Hepatocyte (in vitro differentiated cells): Measurements from ENCODE around the gene BBS1. TPM values are rescaled to one million over a fixed set of nuclear protein-coding genes. Genes with fewer than 3 reads are reported as not detected.

Source experiments
- polyA plus RNA-seq: library from polyadenylated mRNA; unstranded; fragments of >200 nt; fragmentation: Nextera tagmentation; extraction: Ambion mirVana; gene quantifications from 2 replicates; pipeline ENCODE4 v1.2.1, GENCODE V29; 2016
- total RNA-seq: library from RNA; depleted of rRNA; stranded (reverse); fragments of >200 nt; gene quantifications from 2 replicates; pipeline ENCODE4 v1.2.3, GENCODE V29; 2014

Gene BBS1
- total and polyA plus RNA-seq, 2 experiments from 2014 or later: 25.1 to 27.7 TPM

Other genes with a start within 250 kb of the BBS1 start
- gene RAB1B, start 242.0 kb upstream of the BBS1 start, total RNA-seq: 87.9 and 88.4 TPM in 2 replicates
- 17.5 and 19.9 TPM in 2 replicates for gene RAB1B, start 242.0 kb upstream of the BBS1 start, polyA plus RNA-seq
- 0.36 and 1.7 TPM in 2 replicates for gene CNIH2, start 232.5 kb upstream of the BBS1 start, total RNA-seq
- 6.2 and 7.3 TPM in 2 replicates for gene CNIH2, start 232.5 kb upstream of the BBS1 start, polyA plus RNA-seq
- gene YIF1A, start 221.5 kb upstream of the BBS1 start, total RNA-seq: 111 and 132 TPM in 2 replicates
- 265 and 267 TPM in 2 replicates for gene YIF1A, start 221.5 kb upstream of the BBS1 start, polyA plus RNA-seq
- 20.6 and 21.4 TPM in 2 replicates for gene TMEM151A, start 218.7 kb upstream of the BBS1 start, total RNA-seq
- gene TMEM151A, start 218.7 kb upstream of the BBS1 start, polyA plus RNA-seq: 36.4 and 48.6 TPM in 2 replicates
- 19.9 and 24.6 TPM in 2 replicates for gene CD248, start 193.6 kb upstream of the BBS1 start, total RNA-seq
- gene CD248, start 193.6 kb upstream of the BBS1 start, polyA plus RNA-seq: 210 and 250 TPM in 2 replicates
- gene RIN1, start 174.2 kb upstream of the BBS1 start, total RNA-seq: 4.3 and 6.2 TPM in 2 replicates
- 9.5 and 12.8 TPM in 2 replicates for gene RIN1, start 174.2 kb upstream of the BBS1 start, polyA plus RNA-seq
- 34.5 and 39.7 TPM in 2 replicates for gene BRMS1, start 165.5 kb upstream of the BBS1 start, total RNA-seq
- gene BRMS1, start 165.5 kb upstream of the BBS1 start, polyA plus RNA-seq: 48.6 and 54.0 TPM in 2 replicates
- gene B4GAT1, start 163.0 kb upstream of the BBS1 start, total RNA-seq: 41.5 and 41.9 TPM in 2 replicates
- 37.4 and 40.8 TPM in 2 replicates for gene B4GAT1, start 163.0 kb upstream of the BBS1 start, polyA plus RNA-seq
- 7.4 and 11.3 TPM in 2 replicates for gene SLC29A2, start 138.9 kb upstream of the BBS1 start, total RNA-seq
- 20.2 and 27.1 TPM in 2 replicates for gene SLC29A2, start 138.9 kb upstream of the BBS1 start, polyA plus RNA-seq
- gene NPAS4, start 89.6 kb upstream of the BBS1 start, total RNA-seq: 0.60 TPM in 1 of 2 replicates, not detected in the other
- 0.31 TPM in 1 of 2 replicates, not detected in the other for gene NPAS4, start 89.6 kb upstream of the BBS1 start, polyA plus RNA-seq
- 45.6 and 60.6 TPM in 2 replicates for gene MRPL11, start 71.8 kb upstream of the BBS1 start, total RNA-seq
- gene MRPL11, start 71.8 kb upstream of the BBS1 start, polyA plus RNA-seq: 57.1 and 59.8 TPM in 2 replicates
- gene PELI3, start 43.7 kb upstream of the BBS1 start, total RNA-seq: 5.5 and 6.7 TPM in 2 replicates
- gene PELI3, start 43.7 kb upstream of the BBS1 start, polyA plus RNA-seq: 5.5 and 10.9 TPM in 2 replicates
- gene DPP3, start 30.2 kb upstream of the BBS1 start, total RNA-seq: 46.0 and 56.0 TPM in 2 replicates
- 54.8 and 57.3 TPM in 2 replicates for gene DPP3, start 30.2 kb upstream of the BBS1 start, polyA plus RNA-seq
- gene ZDHHC24, start 35.4 kb downstream of the BBS1 start, total RNA-seq: 10.3 and 11.5 TPM in 2 replicates
- gene ZDHHC24, start 35.4 kb downstream of the BBS1 start, polyA plus RNA-seq: 16.9 and 18.3 TPM in 2 replicates
- not detected in 2 replicates for gene ACTN3, start 36.3 kb downstream of the BBS1 start, total RNA-seq
- gene ACTN3, start 36.3 kb downstream of the BBS1 start, polyA plus RNA-seq: 0.09 and 0.58 TPM in 2 replicates
- 0.60 and 0.64 TPM in 2 replicates for gene CTSF, start 58.0 kb downstream of the BBS1 start, total RNA-seq
- gene CTSF, start 58.0 kb downstream of the BBS1 start, polyA plus RNA-seq: 1.1 and 1.5 TPM in 2 replicates
- gene CCDC87, start 82.4 kb downstream of the BBS1 start, total RNA-seq: 0.36 and 0.53 TPM in 2 replicates
- gene CCDC87, start 82.4 kb downstream of the BBS1 start, polyA plus RNA-seq: 0.22 TPM in 1 of 2 replicates, not detected in the other
- gene CCS, start 82.5 kb downstream of the BBS1 start, total RNA-seq: 32.2 and 41.5 TPM in 2 replicates
- gene CCS, start 82.5 kb downstream of the BBS1 start, polyA plus RNA-seq: 97.8 and 127 TPM in 2 replicates
- 29.5 and 31.1 TPM in 2 replicates for gene RBM14, start 106.0 kb downstream of the BBS1 start, total RNA-seq
- gene RBM14, start 106.0 kb downstream of the BBS1 start, polyA plus RNA-seq: 66.3 and 70.7 TPM in 2 replicates
- gene RBM4, start 128.1 kb downstream of the BBS1 start, total RNA-seq: 129 and 150 TPM in 2 replicates
- gene RBM4, start 128.1 kb downstream of the BBS1 start, polyA plus RNA-seq: 139 and 151 TPM in 2 replicates
- gene RBM4B, start 167.3 kb downstream of the BBS1 start, total RNA-seq: 25.7 and 26.7 TPM in 2 replicates
- gene RBM4B, start 167.3 kb downstream of the BBS1 start, polyA plus RNA-seq: 32.4 and 33.4 TPM in 2 replicates
- gene SPTBN2, start 218.6 kb downstream of the BBS1 start, total RNA-seq: 115 and 152 TPM in 2 replicates
- 177 and 183 TPM in 2 replicates for gene SPTBN2, start 218.6 kb downstream of the BBS1 start, polyA plus RNA-seq